NCI-H1694 treated with DMSO at 0.1 percent for 48 hours (cell line): ENCODE measurements around the gene MAP3K7.

Source experiments
- DNase-seq: peaks from one replicate; lab custom pipeline; 2025; lab: John Stamatoyannopoulos, UW

MAP3K7 gene

DNA sequence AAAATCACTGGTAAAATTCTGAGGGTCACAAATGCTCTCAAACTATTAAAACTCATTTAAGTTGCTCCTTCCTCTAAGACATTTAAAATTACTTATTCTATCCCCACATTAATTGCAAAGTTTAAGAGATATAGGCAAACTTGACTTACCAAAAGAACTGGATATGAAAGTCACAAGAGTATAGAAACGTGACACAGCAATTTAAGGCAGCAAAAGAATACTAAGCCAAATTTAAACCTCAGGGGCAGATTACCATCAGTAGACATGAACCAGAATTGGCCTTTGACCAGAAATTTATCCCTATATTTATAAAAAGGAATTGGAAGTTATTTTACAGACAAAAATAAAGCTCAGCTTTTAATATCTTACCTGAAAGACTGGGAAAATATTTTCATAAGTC is 56.0 kb downstream of the MAP3K7 start:
- no peak for DNase-seq

DNA sequence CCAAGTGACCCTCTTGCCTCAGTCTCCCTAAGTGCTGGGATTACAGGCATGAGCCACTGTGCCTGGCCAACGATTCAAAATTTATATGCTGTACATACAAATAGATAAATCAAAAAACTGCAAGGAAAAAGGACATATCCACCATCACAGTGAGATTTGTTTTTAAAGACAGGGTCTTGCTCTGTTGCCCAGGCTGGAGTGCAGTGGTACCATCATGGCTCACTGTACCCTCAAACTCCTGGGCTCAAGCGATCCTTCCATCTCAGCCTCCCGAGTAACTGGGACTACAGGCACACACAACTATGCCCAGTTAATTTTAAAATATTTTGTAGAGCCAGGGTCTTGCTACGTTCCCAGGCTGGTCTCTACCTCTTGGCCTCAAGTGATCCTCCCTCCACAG is 61.5 kb downstream of the MAP3K7 start:
- DNase-seq = no peak

DNA sequence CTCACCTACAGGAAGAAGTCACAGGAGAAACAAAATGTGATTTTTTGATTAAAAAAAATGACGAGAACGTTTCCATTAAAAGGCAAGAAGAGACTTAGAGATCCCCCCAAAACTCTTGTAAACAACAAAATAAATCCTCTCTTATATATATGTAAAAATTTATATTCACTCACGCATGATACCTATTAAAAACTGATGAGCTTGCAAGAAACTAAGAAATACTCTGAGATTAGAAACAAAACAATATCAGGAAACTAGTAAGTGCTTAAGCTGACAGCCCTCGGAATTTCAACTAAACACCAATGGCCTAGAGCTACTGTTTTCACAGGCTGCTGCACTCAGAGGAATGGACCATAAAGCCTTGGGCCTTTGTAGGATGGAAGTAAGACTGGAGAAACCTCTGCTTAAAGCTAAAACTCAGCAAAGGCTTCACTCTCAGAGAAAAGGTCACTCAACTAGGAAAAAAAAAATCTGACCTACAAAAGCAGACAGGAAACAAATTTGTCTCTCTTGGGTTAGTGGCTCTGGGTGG is 63.0 kb downstream of the MAP3K7 start:
- no peak for DNase-seq

- no peak for DNase-seq
Measured at GRCh38 chr6:90521955-90522354, 64.9 kb downstream of the MAP3K7 start.

- DNase-seq = no peak
Measured at GRCh38 chr6:90516074-90516660, 70.7 kb downstream of the MAP3K7 start.

GRCh38 chr6:90514496-90514895 is 72.4 kb downstream of the MAP3K7 start:
- no peak for DNase-seq

- DNase-seq = no peak
Measured at GRCh38 chr6:90508753-90509152, 78.1 kb downstream of the MAP3K7 start.

- DNase-seq = no peak
Measured at GRCh38 chr6:90502866-90503407, 83.9 kb downstream of the MAP3K7 start.

- DNase-seq = no peak
Measured at GRCh38 chr6:90502381-90502780, 84.5 kb downstream of the MAP3K7 start.

- DNase-seq = no peak
Measured at GRCh38 chr6:90500458-90500857, 86.4 kb downstream of the MAP3K7 start.

DNA sequence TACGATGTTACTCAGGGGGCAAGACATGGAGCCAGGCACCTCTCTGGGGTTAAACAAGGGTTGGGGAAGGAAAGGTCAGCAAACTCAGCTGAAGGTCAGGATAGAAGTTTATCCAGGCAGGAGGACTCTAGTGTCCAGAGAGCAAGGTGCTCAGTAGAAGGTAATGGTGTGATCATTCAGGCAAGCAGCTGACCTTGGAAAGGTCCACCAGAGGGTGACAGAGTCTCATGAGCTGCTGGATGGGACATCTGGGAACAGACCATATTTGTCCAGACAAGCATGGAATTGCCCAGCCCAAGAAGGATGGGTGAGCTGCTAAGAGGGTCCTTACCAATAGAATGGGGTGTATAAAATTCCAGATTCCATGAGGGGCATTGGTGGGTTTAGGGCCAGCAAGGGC is 89.5 kb downstream of the MAP3K7 start:
- no peak for DNase-seq

DNA sequence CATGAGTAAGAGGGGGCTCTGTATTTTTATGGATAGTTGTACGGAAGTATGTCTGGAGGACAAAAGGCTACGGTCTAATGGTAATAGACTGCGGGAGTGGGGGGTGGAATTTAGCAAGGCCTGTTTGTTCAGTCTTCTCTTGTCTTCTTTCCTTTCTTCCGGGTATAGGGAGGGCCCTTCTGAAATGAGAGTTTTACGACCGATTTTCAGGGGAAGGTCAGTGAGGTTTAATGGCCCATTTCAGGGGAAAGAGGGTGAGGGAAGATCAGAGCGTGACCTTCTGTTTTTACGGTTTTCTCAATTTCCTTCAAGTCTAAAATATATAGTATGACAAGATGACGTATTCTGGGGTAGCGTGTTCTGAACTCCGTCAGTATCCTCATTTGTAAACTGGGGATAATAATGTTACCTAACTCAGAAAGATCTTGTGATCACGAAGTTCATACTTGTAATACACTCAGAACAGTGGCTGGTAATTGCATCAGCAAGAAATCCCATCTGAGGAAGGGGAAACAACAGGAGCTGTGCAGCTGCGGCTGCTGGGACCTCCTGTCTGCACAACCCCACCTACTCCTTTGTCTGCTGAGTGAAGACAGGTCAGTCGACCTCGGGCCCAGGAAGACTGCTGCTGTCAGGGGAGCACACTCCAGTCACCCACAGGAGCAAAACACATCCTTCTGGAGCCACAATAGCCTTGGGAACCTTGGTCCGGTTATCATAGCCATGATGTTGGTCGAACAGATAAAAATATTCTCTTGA is 90.4 kb downstream of the MAP3K7 start:
- no peak for DNase-seq

DNA sequence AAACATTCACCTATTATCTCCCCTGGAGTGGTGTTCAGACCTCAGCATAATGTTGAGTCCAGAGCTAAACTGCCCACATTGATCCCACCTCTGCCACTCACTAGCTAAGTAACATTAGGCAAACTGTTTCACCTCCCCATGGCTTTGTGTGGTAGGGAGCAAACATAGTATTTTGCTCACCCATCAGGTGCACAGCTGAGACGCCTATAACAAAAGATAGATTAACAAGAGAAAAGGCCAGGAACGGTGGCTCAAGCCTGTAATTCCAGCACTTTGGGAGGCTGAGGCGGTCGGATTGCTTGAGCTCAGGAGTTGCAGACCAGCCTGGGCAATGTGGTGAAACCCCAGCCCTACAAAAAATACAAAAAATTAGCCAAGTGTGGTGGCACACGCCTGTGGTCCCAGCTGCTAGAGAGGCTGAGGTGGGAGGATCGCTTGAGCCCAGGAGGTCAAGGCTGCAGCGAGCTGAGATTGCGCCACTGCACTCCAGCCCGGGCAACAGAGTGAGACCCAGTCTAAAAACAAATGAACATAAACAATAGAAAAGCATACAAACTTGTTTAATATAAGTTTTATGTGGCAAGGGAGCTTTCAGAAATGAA is 91.6 kb downstream of the MAP3K7 start:
- DNase-seq = no peak

- DNase-seq = no peak
Measured at GRCh38 chr6:90494067-90494780, 92.6 kb downstream of the MAP3K7 start.

DNA sequence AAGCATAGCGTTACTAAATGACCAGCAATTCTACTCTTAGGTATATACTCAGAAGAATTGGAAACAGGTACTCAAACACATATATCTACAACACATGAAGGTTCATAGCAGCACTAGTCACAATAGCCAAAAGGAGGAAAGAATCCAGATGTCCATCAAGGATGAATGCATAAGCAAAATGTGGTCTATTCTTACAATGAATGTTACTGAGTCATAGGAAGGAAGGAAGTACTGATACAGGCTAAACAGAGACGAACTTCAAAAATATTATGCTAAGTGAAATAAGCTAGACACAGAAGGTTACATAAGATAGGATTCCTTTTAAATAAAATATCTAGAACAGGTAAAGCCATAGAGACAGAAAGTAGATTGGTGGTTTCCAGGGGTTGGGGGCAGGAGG is 93.5 kb downstream of the MAP3K7 start:
- no peak for DNase-seq

DNA sequence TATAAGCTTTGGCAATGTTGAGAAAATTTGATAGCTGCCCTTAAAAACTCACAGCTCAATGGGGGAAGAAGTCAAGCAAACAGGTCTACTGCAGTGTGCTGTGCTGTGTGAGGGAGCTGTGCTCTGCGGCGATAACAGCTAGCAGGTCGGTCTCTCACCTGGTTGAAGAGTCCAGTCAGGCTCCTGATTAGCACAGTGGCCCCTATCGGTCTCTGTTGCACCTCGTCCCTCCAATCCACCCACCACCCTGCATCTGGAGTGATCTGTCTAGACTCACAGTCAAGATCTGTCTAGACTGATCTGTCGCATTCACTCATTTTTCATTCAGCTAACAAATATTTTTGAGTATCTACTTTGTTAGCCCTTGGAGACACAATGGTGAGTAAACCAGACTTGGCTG is 94.1 kb downstream of the MAP3K7 start:
- no peak for DNase-seq

GRCh38 chr6:90492369-90492768 is 94.5 kb downstream of the MAP3K7 start:
- DNase-seq = no peak

GRCh38 chr6:90490030-90490716 is 96.7 kb downstream of the MAP3K7 start:
- DNase-seq = no peak

DNA sequence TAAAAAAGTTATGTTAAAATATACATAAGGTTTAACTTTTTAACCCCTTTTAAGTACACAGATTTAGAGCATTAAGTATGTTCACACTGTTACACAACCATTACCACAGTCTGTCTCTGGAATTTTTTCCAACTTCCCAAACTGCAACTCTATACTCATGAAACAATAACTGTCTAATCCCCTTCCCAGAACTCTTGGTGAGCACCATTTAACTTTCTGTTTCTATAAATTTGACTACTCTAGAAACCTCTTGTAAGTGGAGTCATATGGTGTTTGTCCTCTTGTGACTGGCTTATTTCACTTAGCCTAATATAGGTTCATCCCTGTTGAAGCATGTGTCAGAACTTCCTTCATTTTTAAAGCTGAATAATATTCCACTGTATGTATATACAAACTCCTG is 98.1 kb downstream of the MAP3K7 start:
- DNase-seq = no peak

GRCh38 chr6:90485635-90486277 is 101.1 kb downstream of the MAP3K7 start:
- no peak for DNase-seq

- DNase-seq = no peak
Measured at GRCh38 chr6:90484903-90485302, 102.0 kb downstream of the MAP3K7 start.
